HEK293 (cell line): Measurements from ENCODE around the gene CARNS1.

ENCODE experiments used
- CTCF ChIA-PET: fragments of 350-600 bp; formaldehyde crosslinking; extraction: SDS; loops from one replicate; lab custom pipeline; 2021; ENCODE audit warnings: antibody characterized with exemption; lab: Yijun Ruan, JAX
- POLR2A ChIA-PET: fragments of 300-600 bp; formaldehyde crosslinking; extraction: SDS; loops from one replicate; lab custom pipeline; 2020; ENCODE audit warnings: antibody characterized with exemption, inconsistent platforms; lab: Yijun Ruan, JAX
- H3K27ac ChIP-seq: fragments of 200-500 bp; sonication (Bioruptor generic); 2 replicates; pipeline ENCODE4 v1.5.1; 2014; ENCODE audit warnings: low read depth, low read length, control low read depth, inconsistent platforms; ENCODE audit errors: extremely low read depth
- H3K36me3 ChIP-seq, 2 experiments: fragments of 200-500 bp in 1 of 2; sonication (Bioruptor generic) in 1 of 2; 1 replicate in 1 of 2; 2 replicates in 1 of 2; pipeline ENCODE4 v1.5.1; 2014 to 2017; ENCODE audit warnings: inconsistent platforms in 2 of 2, low read length in 2 of 2; ENCODE audit not compliant: control insufficient read depth in 2 of 2, insufficient read depth in 1 of 2
- H3K4me1 ChIP-seq: fragments of 200-500 bp; sonication (Bioruptor generic); 2 replicates; pipeline ENCODE4 v1.5.1; 2014; ENCODE audit warnings: mild to moderate bottlenecking, low read length, inconsistent platforms; ENCODE audit not compliant: control insufficient read depth, insufficient read depth
- H3K4me3 ChIP-seq: 2 replicates; pipeline ENCODE4 v1.5.1; 2011; ENCODE audit warnings: low read depth, mild to moderate bottlenecking, control low read depth, low read length, moderate library complexity
- H3K9me3 ChIP-seq: fragments of 200-500 bp; sonication (Bioruptor generic); 2 replicates; pipeline ENCODE4 v1.5.1; 2014; ENCODE audit warnings: low read depth, low read length, inconsistent platforms; ENCODE audit not compliant: control insufficient read depth, insufficient read depth
- EGR2 ChIP-seq: fragments of 450-650 bp; formaldehyde crosslinking; IDR thresholded peaks from 2 replicates; pipeline ENCODE4 v1.5.1; 2016; ENCODE audit warnings: low read depth, missing biosample characterization, missing genetic modification characterization
- GLIS1 ChIP-seq: fragments of 450-650 bp; formaldehyde crosslinking; IDR thresholded peaks from 2 replicates; pipeline ENCODE4 v1.5.1; 2016; ENCODE audit warnings: missing biosample characterization, missing genetic modification characterization
- HOXD13 ChIP-seq: sonication (generic); formaldehyde crosslinking; IDR thresholded peaks from 2 replicates; pipeline ENCODE4 v1.8.0; 2022; ENCODE audit warnings: missing genetic modification reagents, borderline replicate concordance
- KLF1 ChIP-seq: fragments of 450-650 bp; formaldehyde crosslinking; IDR thresholded peaks from 2 replicates; pipeline ENCODE4 v1.5.1; 2016; ENCODE audit warnings: missing biosample characterization, missing genetic modification characterization
- KLF16 ChIP-seq: fragments of 450-650 bp; formaldehyde crosslinking; IDR thresholded peaks from 2 replicates; pipeline ENCODE4 v1.5.1; 2017; ENCODE audit warnings: missing biosample characterization, missing genetic modification characterization
- KLF8 ChIP-seq: fragments of 450-650 bp; formaldehyde crosslinking; IDR thresholded peaks from 2 replicates; pipeline ENCODE4 v1.5.1; 2016; ENCODE audit warnings: missing biosample characterization, missing genetic modification characterization
- KLF9 ChIP-seq: fragments of 450-650 bp; formaldehyde crosslinking; IDR thresholded peaks from 2 replicates; pipeline ENCODE4 v1.5.1; 2016; ENCODE audit warnings: missing biosample characterization, missing genetic modification characterization, low read depth
- MZF1 ChIP-seq: fragments of 450-650 bp; formaldehyde crosslinking; IDR thresholded peaks from 2 replicates; pipeline ENCODE4 v1.5.1; 2017; ENCODE audit warnings: missing biosample characterization, missing genetic modification characterization, borderline replicate concordance
- SCRT1 ChIP-seq: fragments of 450-650 bp; formaldehyde crosslinking; IDR thresholded peaks from 2 replicates; pipeline ENCODE4 v1.5.1; 2016; ENCODE audit warnings: missing biosample characterization, missing genetic modification characterization, borderline replicate concordance
- SETDB1 ChIP-seq: IDR thresholded peaks from one replicate; pipeline ENCODE4 v1.6.1; 2017; ENCODE audit warnings: mild to moderate bottlenecking, low read length, moderate library complexity, mixed read lengths; ENCODE audit not compliant: insufficient read length
- TRIM28 ChIP-seq: IDR thresholded peaks from 2 replicates; pipeline ENCODE4 v1.6.1; 2011; ENCODE audit warnings: low read length, control low read depth, borderline replicate concordance
- ZBTB44 ChIP-seq: fragments of 450-650 bp; IDR thresholded peaks from 2 replicates; pipeline ENCODE4 v1.5.1; 2018; ENCODE audit warnings: missing biosample characterization, mild to moderate bottlenecking, missing genetic modification characterization
- ZFP3 ChIP-seq: fragments of 450-650 bp; formaldehyde crosslinking; IDR thresholded peaks from 2 replicates; pipeline ENCODE4 v1.5.1; 2016; ENCODE audit warnings: low read depth, missing biosample characterization, missing genetic modification characterization
- ZIC2 ChIP-seq: fragments of 450-650 bp; formaldehyde crosslinking; IDR thresholded peaks from 2 replicates; pipeline ENCODE4 v1.5.1; 2016; ENCODE audit warnings: missing biosample characterization, missing genetic modification characterization
- ZNF112 ChIP-seq: fragments of 450-650 bp; formaldehyde crosslinking; IDR thresholded peaks from 2 replicates; pipeline ENCODE4 v1.5.0; 2017; ENCODE audit warnings: missing biosample characterization, missing genetic modification characterization
- ZNF121 ChIP-seq: fragments of 450-650 bp; formaldehyde crosslinking; IDR thresholded peaks from 2 replicates; pipeline ENCODE4 v1.5.1; 2016; ENCODE audit warnings: missing biosample characterization, missing genetic modification characterization
- ZNF223 ChIP-seq: fragments of 450-650 bp; formaldehyde crosslinking; IDR thresholded peaks from 2 replicates; pipeline ENCODE4 v1.5.1; 2016; ENCODE audit warnings: missing biosample characterization, missing genetic modification characterization
- ZNF24 ChIP-seq: fragments of 450-650 bp; formaldehyde crosslinking; IDR thresholded peaks from 2 replicates; pipeline ENCODE4 v1.5.1; 2016; ENCODE audit warnings: missing biosample characterization, missing genetic modification characterization
- ZNF266 ChIP-seq: fragments of 450-650 bp; formaldehyde crosslinking; IDR thresholded peaks from 2 replicates; pipeline ENCODE4 v1.5.1; 2016; ENCODE audit warnings: missing biosample characterization, missing genetic modification characterization, low read depth
- ZNF311 ChIP-seq: fragments of 450-650 bp; formaldehyde crosslinking; IDR thresholded peaks from 2 replicates; pipeline ENCODE4 v1.5.1; 2017; ENCODE audit warnings: missing biosample characterization, missing genetic modification characterization, borderline replicate concordance
- ZNF341 ChIP-seq: fragments of 450-650 bp; formaldehyde crosslinking; IDR thresholded peaks from 2 replicates; pipeline ENCODE4; 2016; ENCODE audit warnings: low read depth, missing biosample characterization, missing genetic modification characterization
- ZNF423 ChIP-seq: fragments of 450-650 bp; formaldehyde crosslinking; IDR thresholded peaks from 2 replicates; pipeline ENCODE4 v1.5.1; 2016; ENCODE audit warnings: missing biosample characterization, missing genetic modification characterization
- ZNF433 ChIP-seq: fragments of 450-650 bp; formaldehyde crosslinking; IDR thresholded peaks from 2 replicates; pipeline ENCODE4 v1.5.1; 2016; ENCODE audit warnings: missing biosample characterization, missing genetic modification characterization, low read depth
- ZNF521 ChIP-seq: fragments of 450-650 bp; formaldehyde crosslinking; IDR thresholded peaks from 2 replicates; pipeline ENCODE4 v1.5.1; 2017; ENCODE audit warnings: missing biosample characterization, mild to moderate bottlenecking, missing genetic modification characterization
- ZNF544 ChIP-seq: fragments of 450-650 bp; formaldehyde crosslinking; IDR thresholded peaks from 2 replicates; pipeline ENCODE4 v1.5.0; 2017; ENCODE audit warnings: missing biosample characterization, missing genetic modification characterization
- ZNF548 ChIP-seq: fragments of 450-650 bp; formaldehyde crosslinking; IDR thresholded peaks from 2 replicates; pipeline ENCODE4 v1.5.1; 2016; ENCODE audit warnings: missing biosample characterization, missing genetic modification characterization
- ZNF560 ChIP-seq: fragments of 450-650 bp; formaldehyde crosslinking; IDR thresholded peaks from 2 replicates; pipeline ENCODE4 v1.5.1; 2017; ENCODE audit warnings: missing biosample characterization, missing genetic modification characterization, borderline replicate concordance
- ZNF580 ChIP-seq: fragments of 450-650 bp; formaldehyde crosslinking; IDR thresholded peaks from 2 replicates; pipeline ENCODE4 v1.5.1; 2016; ENCODE audit warnings: missing biosample characterization, missing genetic modification characterization
- ZNF629 ChIP-seq: fragments of 450-650 bp; formaldehyde crosslinking; IDR thresholded peaks from 2 replicates; pipeline ENCODE4 v1.5.1; 2017; ENCODE audit warnings: missing biosample characterization, missing genetic modification characterization
- ZNF660 ChIP-seq: fragments of 450-650 bp; IDR thresholded peaks from 2 replicates; pipeline ENCODE4 v1.5.1; 2018; ENCODE audit warnings: missing biosample characterization, mild to moderate bottlenecking, missing genetic modification characterization
- ZNF664 ChIP-seq: fragments of 450-650 bp; formaldehyde crosslinking; IDR thresholded peaks from 2 replicates; pipeline ENCODE4 v1.5.1; 2016; ENCODE audit warnings: missing biosample characterization, missing genetic modification characterization
- ZNF747 ChIP-seq: fragments of 450-650 bp; formaldehyde crosslinking; IDR thresholded peaks from 2 replicates; pipeline ENCODE4 v1.5.1; 2016; ENCODE audit warnings: missing biosample characterization, missing genetic modification characterization
- ZNF777 ChIP-seq: fragments of 450-650 bp; formaldehyde crosslinking; IDR thresholded peaks from 2 replicates; pipeline ENCODE4 v1.5.1; 2017; ENCODE audit warnings: missing biosample characterization, missing genetic modification characterization, borderline replicate concordance
- ZNF837 ChIP-seq: fragments of 450-650 bp; formaldehyde crosslinking; IDR thresholded peaks from 2 replicates; pipeline ENCODE4 v1.5.1; 2016; ENCODE audit warnings: missing biosample characterization, missing genetic modification characterization
- TF ChIP-seq, protein P1 (sequence below): fragments of 450-650 bp; formaldehyde crosslinking; IDR thresholded peaks from 2 replicates; pipeline ENCODE4 v1.5.1; 2017; ENCODE audit warnings: missing biosample characterization, mild to moderate bottlenecking, missing genetic modification characterization, moderate library complexity

The CARNS1 gene

GRCh38 chr11:67468456-67468758 lies 52.9 kb downstream of the CARNS1 start:
- peak overlapping the region; percentile 47; the same call in 1 of the 2 replicates for H3K27ac ChIP-seq

GRCh38 chr11:67468759-67469507 lies 53.5 kb downstream of the CARNS1 start, which contains the start of gene TMEM134:
TSS of gene TMEM134 (minus strand) at chr11:67469251. CDS start at chr11:67469192, 59 bp downstream.
- Histone ChIP-seq H3K4me3 (peak within 1 kb of the TSS; percentile 71), H3K4me1 (no peaks in the 10 kb centered on the region; the same call in 1 of the 2 replicates), H3K36me3 (no peaks in the 10 kb centered on the region), H3K27ac (peak within 1 kb of the TSS; percentile 47; the same call in 1 of the 2 replicates), H3K9me3 (no peaks in the 10 kb centered on the region)
- ChIA-PET POLR2A (interaction anchor here (0.5 to 2.8 kb wide), 11 partner anchors 9 to 115 kb away, joined by 3 to 23 read pairs (median 5); partner anchors contain the start of genes AIP, GSTP1, PITPNM1 and PPP1CA), CTCF (interaction anchor here (1.4 to 1.9 kb wide), 3 partner anchors 68 to 80 kb away, joined by 7 to 10 read pairs (median 10); partner anchors contain the start of gene PPP1CA)
- TF ChIP-seq ZNF664 (tag by site-specific recombination) (no peak), ZIC2 (tag by site-specific recombination) (no peak), TRIM28 (no peak), ZNF747 (tag by site-specific recombination) (no peak), ZNF121 (tag by site-specific recombination) (no peak), ZNF24 (tag by site-specific recombination) (no peak), KLF8 (tag by site-specific recombination) (peak; percentile 60; the same call in 1 of the 2 replicates), ZFP3 (tag by site-specific recombination) (no peak), ZNF266 (no peak), ZNF837 (tag by site-specific recombination) (no peak), KLF1 (tag by site-specific recombination) (peak; percentile 17; the same call in 1 of the 2 replicates), SETDB1 (no peak), MZF1 (tag by site-specific recombination) (no peak), EGR2 (tag by site-specific recombination) (no peak), ZNF433 (tag by site-specific recombination) (no peak), SCRT1 (tag by site-specific recombination) (no peak), ZNF580 (tag by site-specific recombination) (no peak), ZNF629 (tag by site-specific recombination) (peak; percentile 48; the same call in 1 of the 2 replicates), ZNF423 (tag by site-specific recombination) (no peak), HOXD13 (CRISPR knock-in tag) (no peak), KLF9 (tag by site-specific recombination) (no peak; the same call in 1 of the 2 replicates)

More at GRCh38 chr11:67468456-67468758, 52.9 kb downstream of the CARNS1 start:
- Histone ChIP-seq H3K4me3 (peak overlapping the region; percentile 71), H3K9me3 (no peaks in the 10 kb centered on the region), H3K4me1 (no peaks in the 10 kb centered on the region; the same call in 1 of the 2 replicates), H3K36me3 (no peaks in the 10 kb centered on the region)
- no peak for TF ChIP-seq ZNF777 (tag by site-specific recombination)
- no peak for TF ChIP-seq ZNF544 (tag by site-specific recombination)
- TF ChIP-seq ZNF560, result no peak
- no peak for TF ChIP-seq ZNF311 (tag by site-specific recombination)
- no peak for TF ChIP-seq ZNF660 (tag by site-specific recombination)
- TF ChIP-seq GLIS1 (tag by site-specific recombination), result no peak
- TF ChIP-seq, protein P1, sequence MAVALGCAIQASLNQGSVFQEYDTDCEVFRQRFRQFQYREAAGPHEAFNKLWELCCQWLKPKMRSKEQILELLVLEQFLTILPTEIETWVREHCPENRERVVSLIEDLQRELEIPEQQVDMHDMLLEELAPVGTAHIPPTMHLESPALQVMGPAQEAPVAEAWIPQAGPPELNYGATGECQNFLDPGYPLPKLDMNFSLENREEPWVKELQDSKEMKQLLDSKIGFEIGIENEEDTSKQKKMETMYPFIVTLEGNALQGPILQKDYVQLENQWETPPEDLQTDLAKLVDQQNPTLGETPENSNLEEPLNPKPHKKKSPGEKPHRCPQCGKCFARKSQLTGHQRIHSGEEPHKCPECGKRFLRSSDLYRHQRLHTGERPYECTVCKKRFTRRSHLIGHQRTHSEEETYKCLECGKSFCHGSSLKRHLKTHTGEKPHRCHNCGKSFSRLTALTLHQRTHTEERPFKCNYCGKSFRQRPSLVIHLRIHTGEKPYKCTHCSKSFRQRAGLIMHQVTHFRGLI, result no peak
- TF ChIP-seq ZBTB44, result no peak
- TF ChIP-seq ZNF112 (tag by site-specific recombination), result no peak
- no peak for TF ChIP-seq ZNF223 (tag by site-specific recombination)
- TF ChIP-seq ZNF521, result no peak
- no peak for TF ChIP-seq ZNF341 (tag by site-specific recombination)
- no peak for TF ChIP-seq ZNF548
- TF ChIP-seq KLF16 (tag by site-specific recombination), result no peak
- ChIA-PET CTCF (interaction anchor here (1.6 to 1.9 kb wide), 2 partner anchors 67 to 80 kb away, joined by 10 read pairs; partner anchors contain the start of gene PPP1CA), POLR2A (interaction anchor here (0.5 to 2.8 kb wide), 10 partner anchors 8 to 98 kb away, joined by 3 to 23 read pairs (median 5); partner anchors contain the start of genes AIP, PITPNM1, PPP1CA and PTPRCAP)
